CD4-positive, alpha-beta T cell (primary cell): ENCODE data around the gene RPL22. TPM values are rescaled to one million over a fixed set of nuclear protein-coding genes. Genes with fewer than 3 reads are reported as not detected.

Source experiments
- ATAC-seq: fragments of 200-7000 bp; cut with Tn5 transposase; one replicate; pipeline ENCODE4 v1.10.0; 2022; ENCODE audit warnings: mild to moderate bottlenecking; ENCODE audit not compliant: poor library complexity
- CTCF ChIA-PET: fragments of 350-600 bp; sonication (Branson Sonifier 250); formaldehyde crosslinking; loops from one replicate; lab custom pipeline; 2021; ENCODE audit warnings: antibody characterized with exemption, inconsistent platforms; lab: Charles Lee
- POLR2A ChIA-PET: fragments of 350-600 bp; sonication (Branson Sonifier 250); formaldehyde crosslinking; loops from one replicate; lab custom pipeline; 2021; ENCODE audit warnings: antibody characterized with exemption, inconsistent platforms; lab: Charles Lee
- DNase-seq, 14 experiments: peaks; one replicate each; pipeline ENCODE4 v3.0.0-alpha.2; 2013 to 2020; ENCODE audit warnings: mixed read lengths in 2 of 14
- H3K27ac ChIP-seq, 2 donors: one replicate each; pipeline versions ENCODE4 v1.5.1 to v1.7.0; 2013; ENCODE audit warnings: low read length in 2 of 2, low read depth in 1 of 2, mild to moderate bottlenecking in 1 of 2
- H3K27me3 ChIP-seq, 2 experiments: 1 replicate in 1 of 2; 2 replicates in 1 of 2; pipeline versions ENCODE4 v1.6.1 to v1.7.0; 2013; ENCODE audit warnings: low read length in 2 of 2, control low read depth in 1 of 2, mild to moderate bottlenecking in 1 of 2, moderate library complexity in 1 of 2; ENCODE audit not compliant: insufficient read depth in 2 of 2, control insufficient read depth in 1 of 2
- H3K36me3 ChIP-seq: one replicate; pipeline ENCODE4 v1.6.1; 2013; ENCODE audit warnings: low read length, control low read depth; ENCODE audit not compliant: insufficient read depth
- H3K4me1 ChIP-seq: one replicate; pipeline ENCODE4 v1.6.1; 2013; ENCODE audit warnings: low read length, control low read depth; ENCODE audit not compliant: insufficient read depth
- H3K4me3 ChIP-seq: one replicate; pipeline ENCODE4 v1.5.1; 2013; ENCODE audit warnings: mild to moderate bottlenecking, low read length, moderate library complexity
- H3K9me3 ChIP-seq, 2 experiments: 1 replicate in 1 of 2; 2 replicates in 1 of 2; pipeline versions ENCODE4 v1.6.1 to v1.7.0; 2013; ENCODE audit warnings: low read length in 2 of 2, mild to moderate bottlenecking in 2 of 2, control low read depth in 1 of 2, moderate library complexity in 1 of 2; ENCODE audit not compliant: control insufficient read depth in 1 of 2, insufficient read depth in 1 of 2
- H3K27ac Mint-ChIP-seq: one replicate; pipeline ENCODE4 v1.8.0; 2020; ENCODE audit warnings: mixed read lengths
- H3K27me3 Mint-ChIP-seq: one replicate; pipeline ENCODE4 v1.8.0; 2021; ENCODE audit warnings: mixed read lengths
- H3K36me3 Mint-ChIP-seq: one replicate; pipeline ENCODE4 v1.8.0; 2021; ENCODE audit warnings: low read depth, mixed read lengths
- H3K4me1 Mint-ChIP-seq: one replicate; pipeline ENCODE4 v1.8.0; 2021; ENCODE audit warnings: low read depth, mixed read lengths
- H3K4me3 Mint-ChIP-seq: one replicate; pipeline ENCODE4 v1.8.0; 2020; ENCODE audit warnings: mild to moderate bottlenecking, mixed read lengths
- H3K9me3 Mint-ChIP-seq: one replicate; pipeline ENCODE4 v1.8.0; 2020; ENCODE audit warnings: mixed read lengths
- intact Hi-C, 2 experiments: fragments of 100-400 bp; cut with DNase I in 1 of 2; cut with micrococcal nuclease in 1 of 2; formaldehyde crosslinking; loops; one replicate each; pipeline versions ENCODE4 v1.15.1 to v1.9.0; 2023 to 2025; cut with DNase I, micrococcal nuclease
- total RNA-seq, 174 experiments: library from RNA in 2 of 174; stranded (reverse) in 2 of 174; gene quantifications; one replicate each; pipeline ENCODE4 v1.2.3 and lab custom pipeline; 2021 to 2026
- TF ChIP-seq, protein P1 (sequence below): fragments of 200-600 bp; IDR thresholded peaks from one replicate; pipeline ENCODE4 v1.8.0; 2022; ENCODE audit warnings: antibody characterized with exemption, mild to moderate bottlenecking

RPL22 gene
- total RNA-seq, 2 experiments from 2014 or later = 620 to 652 TPM

DNA sequence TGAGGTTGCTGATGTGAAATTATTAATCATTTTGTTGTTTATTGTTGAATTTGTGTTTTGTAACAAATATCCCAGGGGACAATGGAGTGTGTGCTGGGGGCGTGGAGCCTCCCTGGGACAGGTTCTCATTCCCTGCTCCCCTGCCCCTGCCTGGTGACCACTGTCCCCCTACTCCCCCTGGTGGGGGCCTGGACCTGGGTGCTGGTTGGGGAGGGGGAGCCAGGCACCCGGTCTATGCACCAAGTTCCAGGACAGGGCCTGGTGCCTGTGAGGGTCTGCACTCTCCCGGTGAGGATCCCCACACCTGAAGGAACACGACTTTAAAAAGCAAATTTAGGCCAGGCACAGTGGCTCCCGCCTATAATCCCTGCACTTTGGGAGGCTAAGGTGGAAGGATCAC, 61.6 kb downstream of the RPL22 start:
- Histone ChIP-seq H3K27ac (no peak overlapping the region), H3K36me3 (no peaks in the 10 kb centered on the region), H3K4me1 (no peaks in the 10 kb centered on the region), H3K4me3 (no peak overlapping the region), H3K9me3 (peaks cover 0 to 3% of the 10 kb centered on the region in 2 experiments), H3K27me3 (no peaks in the 10 kb centered on the region)
- TF ChIP-seq, protein P1, sequence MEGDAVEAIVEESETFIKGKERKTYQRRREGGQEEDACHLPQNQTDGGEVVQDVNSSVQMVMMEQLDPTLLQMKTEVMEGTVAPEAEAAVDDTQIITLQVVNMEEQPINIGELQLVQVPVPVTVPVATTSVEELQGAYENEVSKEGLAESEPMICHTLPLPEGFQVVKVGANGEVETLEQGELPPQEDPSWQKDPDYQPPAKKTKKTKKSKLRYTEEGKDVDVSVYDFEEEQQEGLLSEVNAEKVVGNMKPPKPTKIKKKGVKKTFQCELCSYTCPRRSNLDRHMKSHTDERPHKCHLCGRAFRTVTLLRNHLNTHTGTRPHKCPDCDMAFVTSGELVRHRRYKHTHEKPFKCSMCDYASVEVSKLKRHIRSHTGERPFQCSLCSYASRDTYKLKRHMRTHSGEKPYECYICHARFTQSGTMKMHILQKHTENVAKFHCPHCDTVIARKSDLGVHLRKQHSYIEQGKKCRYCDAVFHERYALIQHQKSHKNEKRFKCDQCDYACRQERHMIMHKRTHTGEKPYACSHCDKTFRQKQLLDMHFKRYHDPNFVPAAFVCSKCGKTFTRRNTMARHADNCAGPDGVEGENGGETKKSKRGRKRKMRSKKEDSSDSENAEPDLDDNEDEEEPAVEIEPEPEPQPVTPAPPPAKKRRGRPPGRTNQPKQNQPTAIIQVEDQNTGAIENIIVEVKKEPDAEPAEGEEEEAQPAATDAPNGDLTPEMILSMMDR = no peak
- H3K27ac Mint-ChIP-seq = no peak overlapping the region
- no peak for ATAC-seq
- H3K27me3 Mint-ChIP-seq = no peaks in the 10 kb centered on the region
- no peak for DNase-seq
- H3K4me3 Mint-ChIP-seq = no peak overlapping the region
- intact Hi-C loops = no loop called here
- H3K4me1 Mint-ChIP-seq = no peaks in the 10 kb centered on the region
- ChIA-PET POLR2A (no interaction called here), CTCF (no interaction called here)
- no peaks in the 10 kb centered on the region for H3K36me3 Mint-ChIP-seq
- H3K9me3 Mint-ChIP-seq = no peaks in the 10 kb centered on the region

DNA sequence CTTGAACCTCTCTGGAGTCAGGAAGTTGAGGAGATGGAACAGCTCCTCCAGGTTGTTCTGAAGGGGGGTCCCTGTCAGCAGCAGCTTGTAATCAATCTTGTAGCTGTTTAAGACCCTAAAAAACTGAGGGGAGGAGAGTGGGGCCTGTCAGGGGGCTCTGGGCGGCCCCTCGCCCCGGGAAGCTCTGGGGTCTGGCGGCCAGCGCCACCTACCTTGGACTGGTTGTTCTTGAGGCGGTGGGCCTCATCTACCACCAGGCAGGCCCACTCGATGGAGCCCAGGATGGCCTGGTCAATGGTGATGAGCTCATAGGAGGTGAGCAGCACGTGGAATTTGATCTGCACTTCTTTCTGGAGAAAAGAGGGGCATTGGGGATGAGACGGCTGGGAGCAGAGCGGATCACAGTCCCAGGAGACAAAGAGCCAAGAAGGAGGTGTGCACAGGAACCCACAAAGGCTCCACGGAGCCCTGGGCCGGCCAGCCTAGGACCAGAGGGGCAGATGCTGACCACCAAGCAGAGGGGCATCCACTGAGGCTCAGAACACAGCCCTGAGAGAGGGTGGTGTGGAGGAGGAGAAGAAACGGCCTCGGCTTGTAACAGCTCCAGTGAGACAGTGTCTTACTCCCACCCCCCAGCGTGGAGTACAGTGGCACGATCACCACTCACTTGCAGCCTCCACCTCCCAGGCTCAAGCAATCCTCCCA, 62.7 kb downstream of the RPL22 start:
- TF ChIP-seq, protein P1 = no peak
- H3K9me3 Mint-ChIP-seq = no peaks in the 10 kb centered on the region
- CTCF ChIA-PET = no interaction called here
- Histone ChIP-seq H3K27ac (no peak overlapping the region), H3K9me3 (peaks cover 0 to 6% of the 10 kb centered on the region in 2 experiments), H3K36me3 (no peaks in the 10 kb centered on the region), H3K4me3 (no peak overlapping the region), H3K4me1 (no peaks in the 10 kb centered on the region), H3K27me3 (no peaks in the 10 kb centered on the region)
- no peak overlapping the region for H3K27ac Mint-ChIP-seq
- POLR2A ChIA-PET = no interaction called here
- DNase-seq = no peak
- no peak for ATAC-seq
- no peaks in the 10 kb centered on the region for H3K27me3 Mint-ChIP-seq
- H3K4me3 Mint-ChIP-seq = no peak overlapping the region
- intact Hi-C loops = no loop called here
- H3K36me3 Mint-ChIP-seq = no peaks in the 10 kb centered on the region
- no peaks in the 10 kb centered on the region for H3K4me1 Mint-ChIP-seq

Other genes starting within 250 kb of the RPL22 start
- gene NPHP4, start 207.2 kb downstream of the RPL22 start, total RNA-seq = 1 to 10 TPM; 6.2 to 7.7 TPM
- gene KCNAB2, start 153.7 kb downstream of the RPL22 start, total RNA-seq = 100 to 1,000 TPM; 147 to 155 TPM
- gene CHD5, start 19.3 kb downstream of the RPL22 start, total RNA-seq = under 1 TPM; 0.25 to 0.34 TPM
- 1 to 10 TPM; 5.4 to 6.8 TPM for gene RNF207, start 6.5 kb upstream of the RPL22 start, total RNA-seq
- gene ICMT, start 36.4 kb upstream of the RPL22 start, total RNA-seq = 1 to 10 TPM; 1.7 to 3.0 TPM
- gene HES3, start 44.6 kb upstream of the RPL22 start, total RNA-seq = not detected
- under 1 TPM; 0.14 to 0.19 TPM for gene GPR153, start 61.5 kb upstream of the RPL22 start, total RNA-seq
- gene ACOT7, start 194.2 kb upstream of the RPL22 start, total RNA-seq = 1 to 10 TPM; 5.3 to 5.4 TPM
- not detected for gene HES2, start 220.3 kb upstream of the RPL22 start, total RNA-seq
- 1 to 10 TPM; 2.0 to 3.9 TPM for gene ESPN, start 225.2 kb upstream of the RPL22 start, total RNA-seq